Smooth muscle cell (in vitro differentiated cells): Measurements from ENCODE around the gene FRMD1. TPM values are rescaled to one million over a fixed set of nuclear protein-coding genes. Genes with fewer than 3 reads are reported as not detected.

ENCODE experiments used
- DNase-seq: peaks from one replicate; lab custom pipeline; 2025; ENCODE audit not compliant: unreplicated experiment; lab: John Stamatoyannopoulos, UW
- H2AFZ ChIP-seq: fragments of 200-600 bp; sonication (generic); 2 replicates; pipeline ENCODE4 v1.6.0; 2016; ENCODE audit warnings: antibody characterized with exemption, low read depth, mild to moderate bottlenecking
- H3F3A ChIP-seq: fragments of 200-600 bp; sonication (generic); 2 replicates; pipeline ENCODE4 v1.6.0; 2017; ENCODE audit warnings: antibody characterized with exemption, low read depth
- H3K27ac ChIP-seq: fragments of 200-600 bp; sonication (generic); 2 replicates; pipeline ENCODE4 v1.5.1; 2016; ENCODE audit warnings: low read depth, mild to moderate bottlenecking
- H3K27me3 ChIP-seq: fragments of 200-600 bp; sonication (generic); 2 replicates; pipeline ENCODE4 v1.6.1; 2016; ENCODE audit warnings: low read depth, mild to moderate bottlenecking
- H3K36me3 ChIP-seq: fragments of 200-600 bp; sonication (generic); 2 replicates; pipeline ENCODE4 v1.5.1; 2016; ENCODE audit warnings: low read depth
- H3K4me1 ChIP-seq: fragments of 200-600 bp; sonication (generic); 2 replicates; pipeline ENCODE4 v1.5.1; 2016; ENCODE audit warnings: low read depth
- H3K4me2 ChIP-seq: fragments of 200-600 bp; sonication (generic); 2 replicates; pipeline ENCODE4 v1.6.0; 2016; ENCODE audit warnings: mild to moderate bottlenecking
- H3K4me3 ChIP-seq: fragments of 200-600 bp; sonication (generic); 2 replicates; pipeline ENCODE4 v1.5.1; 2016; ENCODE audit warnings: mild to moderate bottlenecking
- H3K79me2 ChIP-seq: fragments of 200-600 bp; sonication (generic); 2 replicates; pipeline ENCODE4 v1.6.0; 2016; ENCODE audit warnings: low read depth, mild to moderate bottlenecking
- H3K9ac ChIP-seq: fragments of 200-600 bp; sonication (generic); 2 replicates; pipeline ENCODE4 v1.6.0; 2016; ENCODE audit warnings: low read depth
- H3K9me3 ChIP-seq: fragments of 200-600 bp; sonication (generic); replicated peaks from 2 replicates; pipeline ENCODE4 v1.5.1; 2016; ENCODE audit warnings: low read depth
- H4K20me1 ChIP-seq: fragments of 200-600 bp; sonication (generic); 2 replicates; pipeline ENCODE4 v1.6.0; 2016; ENCODE audit warnings: low read depth
- CTCF ChIP-seq: fragments of 200-600 bp; sonication (generic); IDR thresholded peaks from 2 replicates; pipeline ENCODE4 v1.5.1; 2017; ENCODE audit warnings: borderline replicate concordance, mild to moderate bottlenecking, antibody characterized with exemption; ENCODE audit not compliant: insufficient read depth, poor library complexity, severe bottlenecking
- WGBS: methylation state at CpG from one replicate; pipeline ENCODE4 v1.1.7; 2016; ENCODE audit warnings: low lambda C conversion rate; 5-methylcytosine and 5-hydroxymethylcytosine counted together
- polyA plus RNA-seq: library from polyadenylated mRNA; unstranded; fragments of >200 nt; fragmentation: Nextera tagmentation; extraction: Ambion mirVana; gene quantifications from 2 replicates; pipeline ENCODE4 v1.2.1, GENCODE V29; 2016
- total RNA-seq: library from RNA; depleted of rRNA; stranded (reverse); fragments of >200 nt; gene quantifications from 2 replicates; pipeline ENCODE4 v1.2.3, GENCODE V29; 2014

FRMD1 gene
- total and polyA plus RNA-seq, 2 experiments from 2014 or later: not detected

- H3K79me2 ChIP-seq: no peaks in the 10 kb centered on the region
- H3K4me2 ChIP-seq: no peak overlapping the region
- 76% methylated on average over 11 of the region's 11 CpGs for WGBS
- H4K20me1 ChIP-seq: no peaks in the 10 kb centered on the region
- no peaks in the 10 kb centered on the region for H3K4me1 ChIP-seq
- H3K9me3 ChIP-seq: peaks cover 3% of the 10 kb centered on the region
- no peak for DNase-seq
- H3K36me3 ChIP-seq: no peaks in the 10 kb centered on the region
- H2AFZ ChIP-seq: no peak overlapping the region
- H3K9ac ChIP-seq: no peak overlapping the region
- no peaks in the 10 kb centered on the region for H3K27me3 ChIP-seq
- no peaks in the 10 kb centered on the region for H3F3A ChIP-seq
- H3K27ac ChIP-seq: no peak overlapping the region
- TF ChIP-seq CTCF: no peak
- H3K4me3 ChIP-seq: no peak overlapping the region
These were observed 61.4 kb downstream of the FRMD1 start for GRCh38 chr6:168017629-168018028.

DNA sequence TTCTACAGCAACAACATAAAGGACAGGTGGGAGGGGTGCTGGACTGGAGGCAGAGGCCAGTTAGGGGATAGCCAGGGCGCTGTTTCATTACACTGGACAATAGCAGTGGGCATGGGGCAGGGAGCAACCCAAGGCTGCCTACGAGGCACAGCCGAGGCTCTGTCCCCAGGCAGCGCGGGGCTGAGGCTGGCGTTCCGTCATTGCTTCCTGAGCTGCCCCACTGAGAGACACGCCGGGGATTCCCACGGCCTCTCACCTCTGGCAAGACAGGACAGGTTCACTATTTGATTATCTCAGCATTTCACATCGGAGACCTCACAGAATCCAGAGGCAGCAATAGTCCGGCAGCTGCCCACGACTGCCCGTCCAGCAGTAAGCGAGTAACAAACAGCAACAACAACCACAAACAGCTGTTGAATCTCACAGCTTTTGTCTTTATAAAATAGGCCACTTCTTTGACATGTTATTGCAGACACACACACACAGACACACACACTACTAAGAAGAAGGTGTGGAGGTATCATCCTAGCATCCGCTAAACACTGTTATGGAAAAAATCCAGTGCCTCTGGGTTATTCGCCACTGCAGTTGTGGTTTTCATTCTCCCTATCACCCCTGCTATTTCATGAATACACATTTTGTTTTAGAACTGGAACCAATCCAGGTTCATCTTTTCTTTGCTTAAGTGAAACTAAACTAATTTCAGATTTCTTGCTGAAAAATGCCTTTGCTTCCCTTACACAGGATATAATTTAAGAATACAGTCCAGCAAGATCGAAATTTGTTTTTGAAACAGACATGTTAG, 62.1 kb downstream of the FRMD1 start:
- H3K36me3 ChIP-seq: no peaks in the 10 kb centered on the region
- no peaks in the 10 kb centered on the region for H3K4me1 ChIP-seq
- H3K9ac ChIP-seq: no peak overlapping the region
- no peak overlapping the region for H3K4me3 ChIP-seq
- H3K79me2 ChIP-seq: no peaks in the 10 kb centered on the region
- H3F3A ChIP-seq: no peaks in the 10 kb centered on the region
- H3K27me3 ChIP-seq: no peaks in the 10 kb centered on the region
- no peaks in the 10 kb centered on the region for H4K20me1 ChIP-seq
- H2AFZ ChIP-seq: no peak overlapping the region
- peaks cover 3% of the 10 kb centered on the region for H3K9me3 ChIP-seq
- no peak overlapping the region for H3K4me2 ChIP-seq
- no peak overlapping the region for H3K27ac ChIP-seq
- no peak for TF ChIP-seq CTCF
- DNase-seq: no peak
- WGBS: 81% methylated on average over 18 of the region's 18 CpGs

GRCh38 chr6:168016176-168016620, 62.8 kb downstream of the FRMD1 start:
- no peaks in the 10 kb centered on the region for H3K27me3 ChIP-seq
- no peak for TF ChIP-seq CTCF
- H3F3A ChIP-seq: no peaks in the 10 kb centered on the region
- H3K9me3 ChIP-seq: peaks cover 3% of the 10 kb centered on the region
- no peaks in the 10 kb centered on the region for H4K20me1 ChIP-seq
- H2AFZ ChIP-seq: no peak overlapping the region
- DNase-seq: no peak
- H3K9ac ChIP-seq: no peak overlapping the region
- WGBS: 95% methylated on average over 18 of the region's 18 CpGs
- no peak overlapping the region for H3K4me2 ChIP-seq
- H3K4me3 ChIP-seq: no peak overlapping the region
- no peak overlapping the region for H3K27ac ChIP-seq
- no peaks in the 10 kb centered on the region for H3K79me2 ChIP-seq
- H3K36me3 ChIP-seq: no peaks in the 10 kb centered on the region
- no peaks in the 10 kb centered on the region for H3K4me1 ChIP-seq
